Breast epithelium (tissue), 3 donors: ENCODE data around the gene CYP4F3.
"Not testable (repeated sequence)": the region's sequence is repeated elsewhere in the genome, so short reads cannot be mapped to it uniquely, and the experiment has no call there.

Source experiments
- POLR2AphosphoS5 ChIP-seq, 3 donors: sonication (generic); formaldehyde crosslinking; IDR thresholded peaks; one replicate each; pipeline ENCODE4 v1.6.1; 2017; ENCODE audit warnings: antibody characterized with exemption in 3 of 3
- TF ChIP-seq, protein P1 (sequence below), 3 donors: fragments of 450-650 bp; IDR thresholded peaks; one replicate each; pipeline ENCODE4 v1.5.1; 2016 to 2017; ENCODE audit warnings: antibody characterized with exemption in 3 of 3, mild to moderate bottlenecking in 3 of 3, moderate library complexity in 3 of 3

DNA sequence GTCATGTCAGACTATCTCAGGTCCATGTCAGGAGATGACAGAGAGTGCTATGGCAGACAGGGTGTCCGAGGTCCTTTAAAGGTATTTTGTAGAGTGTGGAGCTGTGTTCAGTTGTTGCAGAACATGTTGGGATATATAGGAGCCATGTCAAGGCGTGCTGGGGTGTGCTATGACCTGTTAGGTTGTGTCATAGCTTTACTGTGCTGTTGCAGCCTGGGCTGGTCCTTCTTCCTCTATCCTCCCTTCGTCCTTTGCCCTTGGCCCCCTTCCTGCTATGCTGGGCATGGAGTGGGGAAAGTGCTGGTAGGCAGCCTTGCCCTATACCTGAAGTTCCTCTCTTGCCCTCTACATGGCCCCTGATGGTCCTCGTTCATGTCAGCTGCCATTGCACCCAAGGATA lies 39.2 kb downstream of the CYP4F3 start:
- TF ChIP-seq, protein P1, sequence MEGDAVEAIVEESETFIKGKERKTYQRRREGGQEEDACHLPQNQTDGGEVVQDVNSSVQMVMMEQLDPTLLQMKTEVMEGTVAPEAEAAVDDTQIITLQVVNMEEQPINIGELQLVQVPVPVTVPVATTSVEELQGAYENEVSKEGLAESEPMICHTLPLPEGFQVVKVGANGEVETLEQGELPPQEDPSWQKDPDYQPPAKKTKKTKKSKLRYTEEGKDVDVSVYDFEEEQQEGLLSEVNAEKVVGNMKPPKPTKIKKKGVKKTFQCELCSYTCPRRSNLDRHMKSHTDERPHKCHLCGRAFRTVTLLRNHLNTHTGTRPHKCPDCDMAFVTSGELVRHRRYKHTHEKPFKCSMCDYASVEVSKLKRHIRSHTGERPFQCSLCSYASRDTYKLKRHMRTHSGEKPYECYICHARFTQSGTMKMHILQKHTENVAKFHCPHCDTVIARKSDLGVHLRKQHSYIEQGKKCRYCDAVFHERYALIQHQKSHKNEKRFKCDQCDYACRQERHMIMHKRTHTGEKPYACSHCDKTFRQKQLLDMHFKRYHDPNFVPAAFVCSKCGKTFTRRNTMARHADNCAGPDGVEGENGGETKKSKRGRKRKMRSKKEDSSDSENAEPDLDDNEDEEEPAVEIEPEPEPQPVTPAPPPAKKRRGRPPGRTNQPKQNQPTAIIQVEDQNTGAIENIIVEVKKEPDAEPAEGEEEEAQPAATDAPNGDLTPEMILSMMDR (IDR thresholded peaks at IDR 0.05) = not testable (repeated sequence)
- TF ChIP-seq POLR2AphosphoS5 (IDR thresholded peaks at IDR 0.05) = not testable (repeated sequence)
